HG03439 (cell line): ENCODE data around the gene BBS2.
"Not testable (repeated sequence)": the region's sequence is repeated elsewhere in the genome, so short reads cannot be mapped to it uniquely, and the experiment has no call there.

Experiments used
- ATAC-seq: cut with Tn5 transposase; IDR thresholded peaks from one replicate; pipeline ENCODE4 v1.9.1; 2021; ENCODE audit warnings: mild to moderate bottlenecking, moderate library complexity; ENCODE audit not compliant: unreplicated experiment

The BBS2 gene

DNA sequence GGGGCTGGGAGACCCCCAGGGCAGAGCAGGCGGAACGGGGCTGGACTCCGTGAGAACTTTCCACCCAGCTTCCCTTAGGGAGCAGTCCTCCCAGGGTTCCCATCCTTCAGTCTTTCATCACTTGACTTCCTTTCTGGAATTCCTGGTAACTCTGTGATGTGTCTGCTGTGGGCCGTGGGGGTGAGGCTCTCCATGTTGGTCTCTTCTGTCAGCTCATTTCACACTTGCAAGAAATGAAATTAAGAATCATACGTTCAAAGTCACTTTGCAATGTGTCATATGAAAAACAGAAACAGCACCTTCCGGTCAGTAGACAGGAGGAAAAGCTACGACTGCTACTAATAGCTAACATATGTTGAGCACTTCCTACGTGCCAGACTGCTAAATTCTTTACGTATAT lies 5.4 kb upstream of the BBS2 start:
- ATAC-seq: no peak

DNA sequence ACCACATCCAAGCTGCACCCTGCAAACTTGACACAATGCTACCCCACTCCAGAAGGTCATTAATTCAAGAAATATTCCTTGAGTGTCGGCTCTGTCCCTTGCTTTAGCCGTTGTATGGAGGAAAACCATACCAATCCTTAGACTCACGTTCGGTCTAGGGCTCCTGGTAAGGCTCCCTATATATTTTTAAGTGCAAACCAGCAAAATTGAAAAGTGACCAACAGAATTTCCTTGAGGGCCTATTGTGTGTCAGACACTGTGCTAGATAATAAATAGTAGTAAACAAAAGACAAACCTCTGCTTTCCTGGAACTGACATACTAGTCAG lies 390 bp upstream of the BBS2 start:
- no peak for ATAC-seq

DNA sequence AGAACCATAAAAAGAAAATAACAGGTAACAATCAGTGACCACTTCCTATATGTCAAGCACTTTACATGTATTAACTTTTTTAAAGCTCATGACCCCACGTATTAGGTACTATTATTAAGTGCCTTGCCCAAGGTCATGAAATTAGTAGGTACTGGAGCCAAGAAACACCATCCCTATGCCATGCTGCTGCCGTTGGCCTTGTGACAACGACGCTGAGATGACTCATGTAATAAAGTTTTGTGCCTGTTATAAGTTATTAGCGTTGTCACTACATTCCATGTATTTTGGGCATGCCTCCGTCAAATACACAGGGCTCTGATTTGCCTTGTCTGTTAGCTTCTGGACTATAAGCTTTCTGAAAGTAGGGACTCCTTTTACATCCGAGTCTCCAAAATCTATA lies 1.4 kb downstream of the BBS2 start:
- ATAC-seq: no peak

GRCh38 chr16:56517206-56517605 lies 2.6 kb downstream of the BBS2 start:
- no peak for ATAC-seq

GRCh38 chr16:56515665-56516064 lies 4.2 kb downstream of the BBS2 start:
- no peak for ATAC-seq

GRCh38 chr16:56514845-56515244 lies 5.0 kb downstream of the BBS2 start:
- ATAC-seq: no peak

- no peak for ATAC-seq
Measured at GRCh38 chr16:56513972-56514371, 5.9 kb downstream of the BBS2 start.

DNA sequence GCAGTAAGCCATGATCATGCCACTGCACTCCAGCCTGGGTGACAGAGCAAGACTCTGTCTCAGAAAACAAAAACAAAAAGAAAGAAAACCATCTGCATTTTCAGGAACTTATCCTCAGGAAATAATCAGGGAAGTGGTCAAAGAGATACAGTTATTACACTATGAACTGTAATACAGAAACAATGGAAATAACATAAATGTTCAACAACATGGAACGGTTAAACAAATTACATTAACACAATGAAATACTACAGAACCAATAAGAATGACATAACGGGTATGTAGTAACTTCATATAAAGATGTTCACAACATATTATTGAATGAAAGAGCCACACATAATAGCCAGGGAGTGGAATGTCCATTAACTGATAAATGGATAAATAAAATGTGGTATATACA lies 6.7 kb downstream of the BBS2 start:
- no peak for ATAC-seq

- no peak for ATAC-seq
Measured at GRCh38 chr16:56512025-56512424, 7.8 kb downstream of the BBS2 start.

DNA sequence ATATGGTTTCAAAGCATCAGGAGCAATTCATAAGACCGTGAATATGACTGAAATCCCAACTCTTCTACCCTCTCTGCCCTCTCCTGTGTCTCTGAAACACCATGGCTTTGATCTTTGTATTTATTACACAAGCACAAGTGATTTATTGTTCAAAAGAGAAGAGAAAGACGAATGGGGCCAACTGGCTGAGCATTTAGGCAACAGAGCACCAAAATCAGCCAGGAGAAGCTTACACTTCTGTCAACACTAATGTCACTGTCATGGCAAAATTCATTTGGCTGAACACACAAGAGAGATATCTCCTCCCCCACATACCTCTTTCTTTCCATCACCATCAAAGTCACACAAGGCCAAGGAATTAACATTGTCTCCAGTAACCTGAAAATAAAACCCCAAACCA lies 9.3 kb downstream of the BBS2 start:
- no peak for ATAC-seq

GRCh38 chr16:56506941-56507340 lies 12.9 kb downstream of the BBS2 start:
- ATAC-seq: no peak

GRCh38 chr16:56505181-56505580 lies 14.6 kb downstream of the BBS2 start:
- ATAC-seq: no peak

- no peak for ATAC-seq
Measured at GRCh38 chr16:56493815-56494214, 26.0 kb downstream of the BBS2 start.

DNA sequence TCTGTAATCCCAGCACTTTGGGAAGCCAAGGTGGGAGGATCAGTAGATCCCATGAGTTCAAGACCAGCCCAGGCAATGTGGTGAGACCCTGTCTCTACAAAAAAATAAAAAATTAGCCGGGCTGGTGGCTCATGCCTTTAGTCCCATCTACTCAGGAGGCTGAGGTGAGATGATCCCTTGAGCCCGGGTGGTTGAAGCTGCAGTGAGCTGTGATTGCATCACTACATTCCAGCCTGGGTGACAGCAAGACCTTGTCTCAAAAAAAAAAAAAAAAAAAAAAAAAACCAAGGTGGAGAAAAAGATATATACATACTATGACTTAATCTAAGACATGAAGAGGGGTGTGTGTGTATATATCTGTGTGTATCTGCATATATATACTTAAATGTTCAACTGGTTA lies 26.7 kb downstream of the BBS2 start:
- no peak for ATAC-seq

DNA sequence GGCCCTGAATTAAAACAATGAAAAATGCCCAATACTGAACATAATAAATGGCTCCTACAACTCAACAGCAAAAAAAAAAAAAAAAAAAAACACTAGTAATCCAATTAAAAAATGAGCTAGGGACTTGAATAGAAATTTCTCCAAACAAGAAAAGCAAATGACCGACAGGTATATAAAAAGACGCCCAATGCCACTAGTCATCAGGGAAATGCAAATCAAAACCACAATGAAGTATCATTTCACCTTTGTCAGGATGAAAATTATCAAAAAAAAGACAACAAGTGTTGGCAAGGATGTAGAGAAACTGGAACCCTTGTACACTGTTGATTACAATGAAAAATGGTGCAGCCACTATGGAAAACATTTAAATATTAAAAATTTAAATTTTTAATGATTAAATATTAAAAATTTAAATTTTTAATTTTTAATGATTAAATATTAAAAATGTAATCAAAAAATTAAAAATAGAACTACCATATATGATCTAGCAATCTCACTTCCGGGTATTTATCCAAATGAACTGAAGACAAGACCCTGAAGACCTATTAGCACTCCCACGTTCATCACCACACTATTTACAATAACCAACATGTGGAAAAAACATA lies 28.1 kb downstream of the BBS2 start:
- ATAC-seq: no peak

- ATAC-seq: not testable (repeated sequence)
Measured at GRCh38 chr16:56488868-56489267, 31.0 kb downstream of the BBS2 start.

DNA sequence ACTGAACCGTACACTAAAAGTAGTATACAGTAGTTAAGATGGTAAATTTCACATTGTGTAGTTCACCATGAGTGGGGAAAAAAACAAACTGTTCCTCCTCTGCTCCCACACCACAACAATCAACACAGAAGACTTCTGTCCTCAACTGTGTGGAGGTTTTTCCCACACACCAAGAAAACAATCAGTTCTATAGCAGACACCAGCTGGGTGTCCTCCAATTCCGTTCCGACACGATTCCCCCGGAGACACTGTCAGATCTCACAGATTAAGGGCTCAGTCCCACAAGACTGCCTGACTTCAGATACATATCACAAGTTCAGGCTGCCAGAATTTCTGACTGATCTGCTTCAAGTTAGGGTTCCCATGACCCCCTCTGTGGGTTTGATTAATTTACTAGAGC lies 31.8 kb downstream of the BBS2 start:
- ATAC-seq: no peak

DNA sequence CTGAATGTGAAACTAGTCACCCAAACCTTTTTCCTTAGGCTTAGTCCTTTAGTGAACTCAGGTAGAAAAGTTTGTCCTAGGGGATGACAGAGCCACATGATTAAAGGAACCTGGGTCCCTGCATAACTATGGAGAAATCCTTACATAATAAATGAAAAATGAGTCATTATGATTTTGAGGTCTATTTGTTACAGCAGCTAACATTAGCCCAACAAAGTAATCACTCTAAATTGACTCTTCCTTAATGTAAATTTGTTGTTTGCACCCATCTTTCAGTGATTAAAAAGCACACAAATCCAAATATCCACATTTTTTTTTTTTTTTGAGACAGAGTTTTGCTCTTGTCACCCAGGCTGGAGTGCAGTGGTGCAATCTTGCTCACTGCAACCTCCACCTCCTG lies 36.4 kb downstream of the BBS2 start:
- no peak for ATAC-seq

GRCh38 chr16:56482683-56483236 lies 37.1 kb downstream of the BBS2 start:
- ATAC-seq: no peak

DNA sequence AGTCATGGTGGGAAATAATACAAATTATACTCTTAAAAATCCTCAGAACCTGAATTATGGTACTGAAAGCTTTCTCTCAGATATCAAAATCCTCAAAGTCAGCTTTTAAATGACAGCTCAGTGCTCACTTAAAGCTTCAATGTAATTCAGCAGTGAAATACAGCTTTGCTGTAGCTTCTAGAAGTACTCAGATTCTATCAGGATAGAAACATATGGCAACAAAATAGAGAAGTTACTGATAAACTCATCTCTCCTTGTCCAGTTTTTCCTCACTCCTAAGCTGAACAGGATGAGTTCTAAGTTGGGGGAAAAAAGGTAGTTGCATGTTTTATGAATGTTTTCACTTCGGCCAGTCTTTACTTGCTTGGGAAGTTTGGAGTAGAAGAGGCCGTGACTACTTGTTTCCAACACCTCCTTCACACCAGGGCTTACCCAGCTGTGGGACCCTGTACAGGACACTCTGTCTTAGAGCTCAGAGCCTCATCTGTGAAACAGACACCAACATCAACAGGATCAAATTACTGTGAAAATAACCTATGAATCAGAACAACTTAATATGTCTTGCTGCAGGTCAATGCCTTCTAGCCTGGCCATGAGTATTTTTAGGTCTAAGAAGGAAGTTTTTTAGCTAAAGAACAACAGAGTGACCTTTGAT lies 38.2 kb downstream of the BBS2 start:
- ATAC-seq: no peak

- ATAC-seq: no peak
Measured at GRCh38 chr16:56480776-56481467, 38.9 kb downstream of the BBS2 start.

- ATAC-seq: no peak
Measured at GRCh38 chr16:56479469-56479868, 40.4 kb downstream of the BBS2 start.
